SH-SY5Y (cell line): ENCODE results near the gene SH3GL1.

ENCODE experiments used
- GATA2 ChIP-seq: IDR thresholded peaks from 2 replicates; pipeline ENCODE4 v1.6.1; 2011; ENCODE audit warnings: mild to moderate bottlenecking, low read depth, low read length
- GATA3 ChIP-seq: IDR thresholded peaks from 2 replicates; pipeline ENCODE4 v1.6.1; 2011; ENCODE audit warnings: low read depth, mild to moderate bottlenecking, low read length, moderate library complexity

- TF ChIP-seq GATA2 (no peak), GATA3 (no peak)
Measured at GRCh38 chr19:4389064-4389375, 11.3 kb downstream of the SH3GL1 start.
